C1 segment of cervical spinal cord (tissue), 14 donors: ENCODE data around the gene SPINK1.
"Not testable (repeated sequence)": the region's sequence is repeated elsewhere in the genome, so short reads cannot be mapped to it uniquely, and the experiment has no call there.

Experiments
- DNase-seq, 14 donors: peaks; one replicate each; lab custom pipeline; 2025; lab: John Stamatoyannopoulos, UW

The SPINK1 gene, protein sequence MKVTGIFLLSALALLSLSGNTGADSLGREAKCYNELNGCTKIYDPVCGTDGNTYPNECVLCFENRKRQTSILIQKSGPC

DNA sequence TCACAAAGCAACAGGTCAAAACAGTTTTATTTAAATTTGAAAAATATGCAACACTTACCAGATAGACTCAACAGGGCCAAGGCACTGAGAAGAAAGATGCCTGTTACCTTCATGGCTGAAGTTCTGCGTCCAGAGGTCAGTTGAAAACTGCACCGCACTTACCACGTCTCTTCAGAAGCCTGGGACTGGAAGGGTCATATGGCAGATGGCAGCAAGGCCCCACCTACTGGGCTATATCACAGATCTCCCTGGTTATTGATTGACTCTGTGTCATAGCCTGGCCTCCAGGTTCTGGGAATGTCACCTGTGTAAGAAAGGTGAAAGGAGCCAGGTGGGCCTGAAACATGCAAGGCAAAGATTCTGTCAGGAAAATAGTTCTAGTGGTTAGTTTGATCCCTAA is at the start of gene SPINK1:
Gene SPINK1, minus strand, starts transcription at position 207 of the 400 bp plus-strand sequence. Its CDS starts 94 bp downstream, at position 113.
- DNase-seq = no peak

DNA sequence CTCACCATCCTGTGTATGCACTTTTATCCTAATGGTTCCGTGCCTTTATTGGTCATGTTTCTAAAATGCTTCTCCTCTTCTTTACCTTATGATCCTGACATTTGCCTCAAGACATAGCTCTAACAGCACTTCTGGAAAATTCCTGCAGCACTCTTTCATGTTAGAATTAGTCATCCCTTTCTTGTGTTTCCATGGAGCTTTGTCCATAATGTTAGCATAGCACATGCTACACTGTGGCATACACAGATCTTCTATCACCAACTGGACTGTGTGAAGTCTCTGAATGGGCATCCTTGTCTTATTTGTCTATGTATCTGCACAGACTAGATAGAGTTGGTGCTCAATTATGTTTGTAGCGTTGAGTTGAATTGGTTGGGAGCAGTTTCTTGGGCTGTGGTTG is 49.0 kb upstream of the SPINK1 start:
- no peak for DNase-seq

DNA sequence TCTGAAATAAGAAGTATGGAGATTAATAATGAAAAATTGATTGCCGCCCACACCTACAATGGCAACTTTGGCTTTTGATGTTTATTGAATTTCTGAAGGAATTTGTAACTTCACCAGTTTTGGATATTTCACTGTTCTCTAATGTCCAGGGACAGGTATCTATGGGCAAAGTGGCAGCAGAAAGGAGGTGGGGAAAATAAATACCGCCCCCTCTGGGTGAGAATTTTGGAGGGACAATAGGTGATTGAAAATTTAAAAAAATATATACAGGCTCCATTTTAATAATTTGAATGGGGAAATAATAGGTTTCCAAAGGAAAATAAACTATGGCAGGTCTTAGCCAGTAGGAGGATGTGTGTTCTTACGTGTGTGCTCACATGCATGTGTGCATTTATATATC is 48.3 kb upstream of the SPINK1 start:
- no peak for DNase-seq

DNA sequence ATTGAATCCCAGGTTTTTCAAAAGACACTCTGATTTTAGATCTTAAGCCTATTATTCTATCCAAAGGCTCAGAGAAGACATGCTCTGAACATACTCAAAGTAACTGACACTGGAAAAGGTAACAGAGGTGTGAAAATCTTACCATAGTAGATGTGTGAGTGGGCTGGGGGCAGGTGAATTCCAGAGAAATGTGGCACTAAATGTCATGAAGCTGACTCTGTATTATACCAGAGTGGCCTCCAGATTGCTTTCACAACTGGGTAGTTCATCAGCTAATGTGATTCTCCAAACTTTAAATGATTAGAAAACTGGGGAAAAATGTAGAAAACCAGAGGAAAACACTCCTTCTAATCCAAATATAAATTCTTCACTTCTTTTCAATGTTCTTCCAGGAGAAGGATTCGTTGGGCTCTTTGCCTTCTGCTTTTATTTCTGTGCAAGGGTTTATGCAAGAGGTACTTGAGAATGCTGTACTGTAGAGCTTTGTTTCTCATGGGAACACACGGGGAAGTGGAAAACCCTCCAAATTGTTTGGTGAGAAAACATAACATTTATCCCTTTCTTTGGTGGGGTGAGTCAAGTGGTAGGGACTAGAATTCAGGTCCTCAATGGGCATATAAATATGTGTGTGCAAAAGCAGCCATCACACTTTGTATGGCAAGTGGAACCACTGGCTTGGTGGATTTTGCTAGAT is 46.7 kb upstream of the SPINK1 start, which contains the start of gene SCGB3A2:
Gene SCGB3A2, plus strand, starts transcription at position 646 of the 694 bp plus-strand sequence. CDS start 93 bp downstream, outside the sequence.
- DNase-seq = no peak

DNA sequence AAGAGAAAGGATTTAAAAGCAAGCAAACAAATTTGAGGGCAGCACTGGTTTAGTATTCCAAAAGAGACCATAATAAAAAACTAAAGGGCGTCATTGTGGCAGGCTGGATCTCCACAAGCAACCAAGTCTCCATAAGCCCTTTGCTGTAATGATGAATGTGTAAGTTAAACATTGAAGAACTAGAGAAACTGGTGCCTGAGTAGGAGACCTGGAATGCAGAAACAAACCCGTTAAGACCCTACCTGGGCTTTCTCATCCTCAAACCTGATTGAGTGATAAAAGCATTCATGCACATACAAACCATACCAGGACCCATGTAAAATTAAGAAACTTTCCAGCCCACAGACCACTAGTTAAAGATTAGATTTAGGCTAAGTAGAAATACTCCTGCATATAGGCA is 45.2 kb upstream of the SPINK1 start:
- DNase-seq = no peak

DNA sequence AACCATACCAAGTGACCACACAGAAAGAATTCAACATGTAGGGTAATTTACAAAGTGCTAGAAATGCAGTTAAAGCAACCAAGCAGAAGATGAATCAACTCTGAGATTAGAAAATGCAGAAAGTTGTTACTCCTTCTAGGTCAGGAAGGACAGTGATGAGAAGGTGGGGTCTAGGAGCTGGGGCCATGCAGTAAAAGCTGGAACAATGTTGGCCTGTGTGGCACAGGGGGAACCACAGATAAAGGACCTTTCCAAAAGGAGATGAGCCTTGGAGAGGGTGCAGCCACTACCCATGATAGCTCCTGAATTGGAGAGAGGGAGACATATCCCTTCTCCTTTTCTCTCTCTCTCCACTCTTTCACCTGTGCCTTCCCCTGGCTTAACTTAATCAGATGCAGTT is 44.7 kb upstream of the SPINK1 start:
- DNase-seq = no peak

DNA sequence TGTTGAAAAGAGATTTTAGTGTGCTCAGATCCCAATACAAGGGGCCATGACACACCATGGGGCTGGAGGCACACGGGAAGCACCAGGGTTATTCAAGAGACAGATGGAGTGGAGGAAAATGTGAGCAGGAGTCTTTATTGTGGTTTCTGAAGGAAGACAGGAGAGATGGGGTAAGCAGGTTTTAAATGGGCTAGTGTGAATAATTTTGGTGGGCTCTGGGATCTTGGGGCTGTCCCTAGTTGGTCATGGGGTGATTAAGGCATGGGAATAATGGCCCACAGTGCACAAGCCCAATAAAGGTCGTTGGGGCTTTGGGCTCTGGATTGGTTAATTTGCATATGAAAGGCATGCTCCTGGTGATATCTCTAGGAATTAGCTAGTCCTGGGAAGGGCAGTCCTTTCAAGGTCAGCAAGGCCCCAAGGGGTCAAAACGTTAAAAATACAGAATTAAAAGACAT is 43.5 kb upstream of the SPINK1 start:
- no peak for DNase-seq

DNA sequence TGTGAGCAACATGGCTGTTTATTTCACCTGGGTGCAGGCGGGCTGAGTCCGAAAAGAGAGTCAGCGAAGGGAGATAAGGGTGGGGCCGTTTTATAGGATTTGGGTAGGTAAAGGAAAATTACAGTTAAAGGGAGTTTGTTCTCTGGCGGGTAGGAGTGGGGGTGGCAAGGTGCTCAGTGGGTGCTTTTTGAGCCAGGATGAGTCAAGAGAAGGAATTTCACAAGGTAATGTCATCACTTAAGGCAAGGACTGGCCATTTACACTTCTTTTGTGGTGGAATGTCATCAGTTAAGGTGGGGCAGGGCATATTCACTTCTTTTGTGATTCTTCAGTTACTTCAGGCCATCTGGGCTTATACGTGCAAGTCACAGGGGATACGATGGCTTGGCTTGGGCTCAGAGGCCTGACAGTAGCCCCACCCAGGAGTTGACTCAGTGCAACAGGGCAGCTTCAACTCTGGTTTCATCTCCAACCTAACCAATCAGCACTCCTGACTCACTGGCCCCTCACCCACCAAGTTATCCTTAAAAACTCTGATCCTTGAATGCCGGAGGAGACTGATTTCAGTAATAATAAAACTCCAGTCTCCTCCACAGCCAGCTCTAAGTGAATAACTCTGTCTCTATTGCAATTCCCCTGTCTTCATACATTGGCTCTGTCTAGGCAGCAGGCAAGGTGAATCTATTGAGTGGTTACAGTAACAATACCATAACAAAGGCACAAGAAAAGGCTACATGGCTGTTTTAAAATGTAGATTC is 42.8 kb upstream of the SPINK1 start:
- not testable (repeated sequence) for DNase-seq

DNA sequence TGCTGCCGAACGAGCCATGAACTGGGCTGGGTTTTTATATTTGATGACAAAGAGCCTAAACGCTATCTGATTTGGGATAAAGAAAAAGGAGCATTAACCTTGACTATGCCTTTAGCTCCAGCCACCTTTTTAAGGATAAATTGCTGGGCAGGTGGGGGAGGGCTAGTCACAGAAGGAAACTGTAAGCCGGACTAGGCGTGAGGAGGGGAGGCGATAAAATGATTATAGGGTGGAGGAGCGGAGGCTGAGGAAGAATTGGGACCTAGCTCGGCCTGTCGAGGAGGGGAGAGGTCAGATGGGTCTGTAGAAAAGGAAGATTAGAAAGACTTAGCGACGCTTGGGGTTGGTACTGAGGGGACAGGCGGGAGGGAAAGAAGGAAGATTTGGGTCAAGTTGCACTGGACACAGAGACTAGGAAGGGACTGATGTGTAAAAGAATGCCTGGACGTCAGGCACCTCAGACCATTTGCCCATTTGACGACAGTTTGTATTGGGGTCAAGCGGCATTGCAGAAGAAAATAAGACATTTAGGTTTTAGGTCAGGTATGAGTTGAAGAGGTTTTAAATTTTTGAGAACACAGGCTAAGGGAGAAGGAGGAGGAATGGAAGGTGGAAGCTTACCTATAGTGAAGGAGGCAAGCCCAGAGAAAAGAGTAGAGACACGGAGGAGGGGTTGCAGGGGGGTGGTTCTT is 41.4 kb upstream of the SPINK1 start:
- not testable (repeated sequence) for DNase-seq

DNA sequence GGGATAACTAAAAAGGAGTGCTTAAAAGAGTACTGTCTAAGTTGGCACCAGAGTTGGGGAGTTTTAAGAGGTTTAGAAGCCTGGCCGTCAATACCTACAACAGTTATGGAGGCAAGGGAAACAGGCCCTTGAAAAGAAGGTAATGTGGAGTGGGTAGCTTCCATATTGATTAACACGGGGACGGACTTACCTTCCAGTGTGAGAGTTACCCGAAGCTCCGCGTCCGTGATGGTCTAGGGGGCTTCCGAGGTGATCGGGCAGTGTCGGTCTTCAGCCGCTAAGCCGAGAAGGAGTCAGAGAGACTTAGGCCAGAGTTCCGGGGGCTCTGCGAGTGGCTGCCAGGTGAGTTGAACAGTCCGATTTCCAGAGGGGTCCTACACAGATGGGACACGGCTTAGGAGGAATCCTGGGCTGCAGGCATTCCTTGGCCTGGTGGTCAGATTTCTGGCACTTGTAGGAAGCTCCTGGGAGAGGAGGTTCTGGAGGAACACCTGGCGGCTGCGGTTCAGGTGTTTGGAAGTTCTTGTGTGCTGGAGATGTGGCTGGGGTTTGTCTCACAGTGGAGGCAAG is 40.6 kb upstream of the SPINK1 start:
- DNase-seq = not testable (repeated sequence)

DNA sequence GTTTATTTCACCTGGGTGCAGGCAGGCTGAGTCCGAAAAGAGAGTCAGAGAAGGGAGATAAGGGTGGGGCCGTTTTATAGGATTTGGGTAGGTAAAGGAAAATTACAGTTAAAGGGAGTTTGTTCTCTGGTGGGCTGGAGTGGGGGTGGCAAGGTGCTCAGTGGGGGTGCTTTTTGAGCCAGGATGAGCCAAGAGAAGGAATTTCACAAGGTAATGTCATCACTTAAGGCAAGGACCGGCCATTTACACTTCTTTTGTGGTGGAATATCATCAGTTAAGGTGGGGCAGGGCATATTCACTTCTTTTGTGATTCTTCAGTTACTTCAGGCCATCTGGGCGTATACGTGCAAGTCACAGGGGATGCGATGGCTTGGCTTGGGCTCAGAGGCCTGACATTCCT is 38.4 kb upstream of the SPINK1 start:
- DNase-seq = not testable (repeated sequence)

DNA sequence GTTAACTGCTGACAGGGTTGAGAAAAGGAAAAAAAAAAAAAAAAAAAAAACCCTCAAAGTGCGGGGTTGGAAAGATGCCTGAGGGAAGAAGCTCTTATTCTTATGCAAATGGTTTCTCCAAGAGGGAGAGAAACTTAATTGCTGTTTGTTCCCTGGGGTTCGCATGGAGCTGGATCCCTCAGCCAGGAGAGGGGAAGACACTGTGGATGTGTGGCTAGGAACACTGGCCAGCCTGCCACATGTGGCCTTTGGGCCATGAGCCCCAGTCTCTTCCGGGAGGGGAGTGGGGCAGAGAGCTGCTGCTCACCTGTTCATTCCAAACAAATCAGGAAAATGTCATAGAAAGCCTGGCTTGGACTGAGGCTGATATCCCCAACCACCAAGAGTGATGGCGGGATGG is 37.6 kb upstream of the SPINK1 start:
- DNase-seq = no peak

DNA sequence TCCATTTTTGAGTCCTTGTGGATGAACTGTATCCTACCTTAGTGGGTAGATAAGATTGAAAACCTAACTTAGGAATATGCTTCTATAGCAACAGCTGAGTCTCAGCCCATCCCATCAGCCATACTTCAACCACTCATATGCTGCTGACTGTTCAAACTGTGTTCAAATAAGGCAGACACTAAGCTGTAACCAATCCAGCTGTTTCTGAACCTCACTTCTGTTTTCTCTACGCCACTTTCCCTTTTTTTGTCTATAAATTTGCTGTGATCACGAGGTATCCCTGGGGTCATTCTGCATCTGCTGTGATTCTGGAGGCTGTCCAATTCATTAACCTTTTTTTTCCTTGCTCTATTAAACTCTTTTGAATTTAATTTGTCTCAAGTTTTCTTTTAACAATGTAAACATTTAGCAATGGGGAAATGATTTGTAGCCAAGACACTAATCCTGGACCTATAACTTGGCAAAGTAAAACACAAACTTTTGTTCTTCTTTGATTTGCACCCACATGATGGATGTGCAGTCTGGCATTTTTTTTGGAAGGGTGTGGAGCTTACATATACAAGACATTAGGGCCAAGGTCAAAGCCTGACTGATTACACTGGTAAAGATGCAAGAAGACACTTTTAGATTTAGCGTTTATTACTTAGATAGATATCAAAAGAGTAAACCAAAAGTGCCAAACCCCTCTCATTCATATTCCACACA is 32.1 kb upstream of the SPINK1 start:
- no peak for DNase-seq

DNA sequence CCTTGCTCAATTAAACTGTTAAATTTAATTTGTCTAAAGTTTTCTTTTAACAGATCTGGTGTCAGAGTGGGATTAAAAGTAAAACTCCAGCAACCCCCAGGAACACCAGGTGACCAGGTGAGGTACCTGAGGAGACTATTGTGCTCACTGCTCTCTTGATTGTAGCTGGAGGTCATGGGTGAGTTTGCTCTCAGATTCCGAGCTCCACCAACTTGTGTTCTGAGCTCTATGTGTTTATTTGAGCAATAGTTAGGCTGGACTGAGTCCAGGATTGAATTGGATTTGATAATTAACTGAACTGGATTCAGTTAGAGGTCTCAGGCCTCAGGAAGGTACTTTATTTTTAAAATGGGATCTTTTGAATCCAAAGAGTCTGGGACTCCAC is 29.2 kb upstream of the SPINK1 start:
- no peak for DNase-seq

DNA sequence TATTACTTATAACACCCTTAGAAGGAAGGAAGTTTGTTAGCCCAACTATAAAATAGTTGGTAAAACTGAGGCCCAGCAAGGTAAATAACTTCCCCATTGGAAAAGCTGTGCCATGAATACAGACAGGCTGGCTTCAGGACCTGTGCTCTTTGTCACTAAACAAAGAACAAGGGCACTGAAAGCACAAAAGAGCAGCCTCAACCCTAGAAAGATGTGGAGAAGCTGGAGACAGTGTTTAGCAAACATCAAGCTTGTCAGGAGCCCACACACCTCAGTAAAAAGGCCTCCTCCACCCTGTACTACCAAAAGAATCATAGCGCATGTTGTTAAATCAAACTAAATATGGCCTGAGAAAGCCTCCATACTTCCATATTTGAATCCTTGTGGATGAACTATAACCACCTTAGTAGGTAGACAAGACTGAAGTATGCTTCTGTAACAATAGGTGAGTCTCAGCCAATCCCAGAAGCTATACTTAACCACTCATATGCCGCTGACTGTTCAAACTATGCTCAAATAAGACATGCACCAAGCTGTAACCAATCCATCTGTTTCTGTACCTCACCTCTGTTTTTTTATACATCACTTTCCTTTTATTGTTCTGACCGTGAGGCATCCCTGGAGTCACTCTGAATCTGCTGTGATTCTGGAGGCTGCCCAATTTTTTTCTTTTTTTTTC is 28.6 kb upstream of the SPINK1 start:
- DNase-seq = no peak

DNA sequence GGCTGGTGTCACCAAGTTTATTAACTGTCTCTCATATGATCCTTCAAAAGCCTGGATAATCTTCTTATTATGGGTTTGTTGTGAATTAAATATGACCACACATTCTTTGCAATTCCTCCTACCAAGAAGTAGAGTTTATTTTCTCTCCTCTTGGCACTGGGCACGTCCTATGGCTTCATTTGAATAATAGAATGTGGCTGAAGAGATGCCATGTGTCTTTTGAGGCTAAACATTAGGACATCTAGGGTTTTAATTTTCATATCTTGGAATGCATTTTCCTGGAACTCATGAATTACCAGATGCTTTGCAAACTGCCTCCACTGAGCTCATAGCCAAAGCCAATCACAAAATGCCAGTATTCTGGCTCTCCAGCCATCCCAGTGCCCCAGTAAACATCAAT is 27.1 kb upstream of the SPINK1 start:
- DNase-seq = peak in 1 of 14 donors; percentile 7

DNA sequence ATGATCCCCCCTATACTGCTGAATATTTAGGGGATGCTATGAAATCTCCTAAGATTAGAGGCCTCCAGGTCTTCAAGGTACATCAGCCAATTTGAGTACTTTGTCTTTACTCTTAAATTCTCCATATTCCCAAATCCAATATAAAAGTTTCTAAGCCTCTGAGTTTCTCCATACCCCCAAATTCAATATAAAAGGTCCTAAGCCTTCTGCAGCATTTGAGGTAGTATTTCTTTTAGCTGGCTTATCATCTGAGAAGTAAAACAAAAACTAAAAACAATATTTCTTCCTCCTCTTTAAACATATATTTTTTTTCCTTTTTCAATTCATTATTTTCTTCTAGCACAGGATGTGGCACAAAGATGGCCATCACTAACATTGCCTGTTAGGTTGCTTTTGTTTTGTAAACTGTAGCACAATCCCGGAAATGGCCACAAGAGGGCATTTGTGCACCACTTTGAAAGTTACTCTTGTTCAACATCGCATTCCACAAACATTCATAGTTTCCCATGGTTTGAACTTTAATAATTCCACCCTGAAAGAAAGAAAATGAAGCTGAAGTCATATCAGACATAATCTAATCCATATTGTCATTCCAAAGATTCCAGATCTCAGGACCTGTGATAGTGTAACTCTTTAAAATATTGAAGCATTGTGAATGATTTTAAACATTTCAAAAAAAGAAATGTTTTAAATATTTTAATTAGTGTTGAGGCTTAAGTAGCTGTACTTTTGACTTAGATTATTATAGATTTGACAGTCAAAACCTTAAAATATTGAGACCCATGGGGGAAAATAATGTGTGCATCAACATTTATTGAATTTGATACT is 26.0 kb upstream of the SPINK1 start:
- peak in 7 of 14 donors; percentile 0 to 39 (median 5) for DNase-seq

DNA sequence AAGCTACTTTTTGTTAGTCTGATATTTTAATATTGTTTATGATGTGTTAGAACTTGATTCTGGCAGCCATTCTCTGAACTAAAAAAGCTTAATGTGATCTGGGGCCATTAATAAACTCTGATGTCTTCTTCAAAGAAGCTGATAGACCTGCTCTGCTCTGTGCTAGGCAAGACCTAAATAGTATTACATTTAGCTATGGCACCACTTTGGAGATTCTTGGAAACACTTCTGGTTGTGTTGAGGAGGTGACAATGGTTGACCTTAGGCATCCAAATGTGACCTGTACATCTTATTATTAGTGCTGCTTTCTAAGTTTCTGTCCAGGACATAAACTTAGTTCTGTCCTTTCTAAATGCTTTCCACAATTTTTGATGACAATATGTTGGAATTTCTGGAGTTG is 25.3 kb upstream of the SPINK1 start:
- DNase-seq = no peak

DNA sequence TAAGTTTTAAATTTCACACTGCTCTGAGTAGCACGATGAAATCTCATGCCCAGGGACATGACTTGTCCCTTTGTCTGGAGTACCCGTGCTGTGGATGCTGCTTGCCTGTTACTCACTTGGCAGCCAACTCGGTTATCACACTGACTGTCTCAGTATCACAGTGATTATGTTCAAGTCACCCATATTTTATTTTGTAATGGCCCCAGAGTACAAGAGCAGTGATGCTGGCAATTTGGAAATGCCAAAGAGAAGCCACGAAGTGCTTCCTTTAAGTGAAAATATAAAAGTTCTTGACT is 24.3 kb upstream of the SPINK1 start:
- no peak for DNase-seq
